Measurements from ENCODE around the gene DIDO1.

DNA sequence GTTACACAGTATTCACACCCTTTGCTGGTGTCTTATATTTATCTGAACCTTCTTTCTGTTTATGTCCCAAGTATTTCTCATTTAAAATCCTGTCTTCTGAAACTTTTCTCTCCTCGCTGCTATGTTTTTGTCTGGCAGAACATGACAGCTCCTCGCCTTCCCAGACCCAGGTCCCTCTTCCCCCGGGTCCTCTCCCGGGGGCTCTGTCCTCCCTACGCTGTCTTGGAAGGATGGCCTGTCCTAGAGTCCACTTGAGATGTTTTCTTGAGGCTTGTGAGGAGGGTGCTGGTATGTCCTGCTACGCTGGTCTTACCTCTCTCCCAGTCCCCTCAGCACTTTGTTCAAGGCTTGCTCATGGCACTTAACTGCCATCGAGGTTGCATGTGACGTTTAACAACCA, 17.9 kb upstream of the DIDO1 start:
- TF ChIP-seq, protein P1, sequence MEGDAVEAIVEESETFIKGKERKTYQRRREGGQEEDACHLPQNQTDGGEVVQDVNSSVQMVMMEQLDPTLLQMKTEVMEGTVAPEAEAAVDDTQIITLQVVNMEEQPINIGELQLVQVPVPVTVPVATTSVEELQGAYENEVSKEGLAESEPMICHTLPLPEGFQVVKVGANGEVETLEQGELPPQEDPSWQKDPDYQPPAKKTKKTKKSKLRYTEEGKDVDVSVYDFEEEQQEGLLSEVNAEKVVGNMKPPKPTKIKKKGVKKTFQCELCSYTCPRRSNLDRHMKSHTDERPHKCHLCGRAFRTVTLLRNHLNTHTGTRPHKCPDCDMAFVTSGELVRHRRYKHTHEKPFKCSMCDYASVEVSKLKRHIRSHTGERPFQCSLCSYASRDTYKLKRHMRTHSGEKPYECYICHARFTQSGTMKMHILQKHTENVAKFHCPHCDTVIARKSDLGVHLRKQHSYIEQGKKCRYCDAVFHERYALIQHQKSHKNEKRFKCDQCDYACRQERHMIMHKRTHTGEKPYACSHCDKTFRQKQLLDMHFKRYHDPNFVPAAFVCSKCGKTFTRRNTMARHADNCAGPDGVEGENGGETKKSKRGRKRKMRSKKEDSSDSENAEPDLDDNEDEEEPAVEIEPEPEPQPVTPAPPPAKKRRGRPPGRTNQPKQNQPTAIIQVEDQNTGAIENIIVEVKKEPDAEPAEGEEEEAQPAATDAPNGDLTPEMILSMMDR (IDR thresholded peaks at IDR 0.05) = no peak
- TF ChIP-seq POLR2A (IDR thresholded peaks at IDR 0.05) = no peak
- TF ChIP-seq POLR2AphosphoS5 (IDR thresholded peaks at IDR 0.05) = no peak
